NB4 (cell line): ENCODE data around the gene C19orf73.

Experiments
- POLR2A ChIP-seq: IDR thresholded peaks from 2 replicates; pipeline ENCODE4 v1.6.1; 2011; ENCODE audit warnings: mild to moderate bottlenecking; ENCODE audit not compliant: insufficient read length; ENCODE audit errors: extremely low read depth
- TF ChIP-seq, protein P1 (sequence below): IDR thresholded peaks from one replicate; pipeline ENCODE4 v1.5.1; 2012; ENCODE audit warnings: low read depth, low read length

DNA sequence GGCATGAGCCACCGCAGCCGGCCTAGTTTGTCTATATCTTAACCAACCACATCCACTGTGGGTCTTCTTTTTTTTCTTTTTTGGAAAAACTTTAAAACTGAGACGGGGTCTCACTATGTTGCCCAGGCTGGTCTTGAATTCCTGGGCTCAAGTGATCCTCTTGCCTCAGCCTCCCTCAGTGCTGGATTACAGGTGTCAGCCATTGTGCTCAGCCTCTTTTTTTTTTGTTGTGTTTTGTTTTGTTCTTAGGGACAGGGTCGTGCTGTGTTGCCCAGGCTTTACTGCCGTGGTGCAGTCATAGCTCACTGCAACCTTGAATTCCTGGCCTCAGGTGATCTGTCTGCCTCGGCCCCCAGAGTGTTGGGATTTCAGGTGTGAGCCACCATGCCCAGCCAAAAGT is 26.3 kb downstream of the C19orf73 start:
- TF ChIP-seq, protein P1, sequence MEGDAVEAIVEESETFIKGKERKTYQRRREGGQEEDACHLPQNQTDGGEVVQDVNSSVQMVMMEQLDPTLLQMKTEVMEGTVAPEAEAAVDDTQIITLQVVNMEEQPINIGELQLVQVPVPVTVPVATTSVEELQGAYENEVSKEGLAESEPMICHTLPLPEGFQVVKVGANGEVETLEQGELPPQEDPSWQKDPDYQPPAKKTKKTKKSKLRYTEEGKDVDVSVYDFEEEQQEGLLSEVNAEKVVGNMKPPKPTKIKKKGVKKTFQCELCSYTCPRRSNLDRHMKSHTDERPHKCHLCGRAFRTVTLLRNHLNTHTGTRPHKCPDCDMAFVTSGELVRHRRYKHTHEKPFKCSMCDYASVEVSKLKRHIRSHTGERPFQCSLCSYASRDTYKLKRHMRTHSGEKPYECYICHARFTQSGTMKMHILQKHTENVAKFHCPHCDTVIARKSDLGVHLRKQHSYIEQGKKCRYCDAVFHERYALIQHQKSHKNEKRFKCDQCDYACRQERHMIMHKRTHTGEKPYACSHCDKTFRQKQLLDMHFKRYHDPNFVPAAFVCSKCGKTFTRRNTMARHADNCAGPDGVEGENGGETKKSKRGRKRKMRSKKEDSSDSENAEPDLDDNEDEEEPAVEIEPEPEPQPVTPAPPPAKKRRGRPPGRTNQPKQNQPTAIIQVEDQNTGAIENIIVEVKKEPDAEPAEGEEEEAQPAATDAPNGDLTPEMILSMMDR, result no peak
- no peak for TF ChIP-seq POLR2A
